ENCODE results near the gene SESN1. TPM values are rescaled to one million over a fixed set of nuclear protein-coding genes. Genes with fewer than 3 reads are reported as not detected.

SESN1 gene
- total RNA-seq, 1 donor from 2014 or later = 49.0 TPM

- no peak for TF ChIP-seq CTCF (IDR thresholded peaks at IDR 0.05)
- intact Hi-C loops (cut with DNase I) = no loop called here
- H3K27me3 ChIP-seq = no peaks in the 10 kb centered on the region
- no peak overlapping the region for H3K4me3 ChIP-seq
- H3K27ac ChIP-seq = no peak overlapping the region
- H3K4me1 ChIP-seq = peaks cover 0 to 3% of the 10 kb centered on the region in 2 donors
- H3K9me3 ChIP-seq = no peaks in the 10 kb centered on the region
- no peak for DNase-seq (ENCODE audit: low spot score in 2 of 2)
- no peaks in the 10 kb centered on the region for H3K36me3 ChIP-seq
These were observed 134.6 kb downstream of the SESN1 start for GRCh38 chr6:108959972-108960582.

- H3K4me1 ChIP-seq = peaks cover 0 to 3% of the 10 kb centered on the region in 2 donors
These were observed 135.5 kb downstream of the SESN1 start for GRCh38 chr6:108958900-108959770.

GRCh38 chr6:108957221-108957620 lies 137.4 kb downstream of the SESN1 start:
- H3K27ac ChIP-seq = no peak overlapping the region
- DNase-seq (ENCODE audit: low spot score in 2 of 2) = no peak
- H3K27me3 ChIP-seq = no peaks in the 10 kb centered on the region
- no peaks in the 10 kb centered on the region for H3K36me3 ChIP-seq
- peaks cover 0 to 3% of the 10 kb centered on the region in 2 donors for H3K4me1 ChIP-seq
- H3K4me3 ChIP-seq = no peak overlapping the region
- no peaks in the 10 kb centered on the region for H3K9me3 ChIP-seq
- TF ChIP-seq CTCF (IDR thresholded peaks at IDR 0.05) = no peak
- intact Hi-C loops (cut with DNase I) = no loop called here

More at GRCh38 chr6:108958900-108959770, 135.5 kb downstream of the SESN1 start:
- intact Hi-C loops (cut with DNase I) = no loop called here
- H3K27ac ChIP-seq = no peak overlapping the region
- DNase-seq (ENCODE audit: low spot score in 2 of 2) = no peak
- no peak for TF ChIP-seq CTCF (IDR thresholded peaks at IDR 0.05)
- H3K4me3 ChIP-seq = no peak overlapping the region
- no peaks in the 10 kb centered on the region for H3K9me3 ChIP-seq
- no peaks in the 10 kb centered on the region for H3K27me3 ChIP-seq
- H3K36me3 ChIP-seq = no peaks in the 10 kb centered on the region

GRCh38 chr6:108955329-108955949 lies 139.2 kb downstream of the SESN1 start:
- H3K4me1 ChIP-seq = no peaks in the 10 kb centered on the region
- H3K4me3 ChIP-seq = no peak overlapping the region
- intact Hi-C loops (cut with DNase I) = no loop called here
- no peaks in the 10 kb centered on the region for H3K36me3 ChIP-seq
- no peak overlapping the region for H3K27ac ChIP-seq
- H3K27me3 ChIP-seq = no peaks in the 10 kb centered on the region
- TF ChIP-seq CTCF (IDR thresholded peaks at IDR 0.05) = no peak
- DNase-seq (ENCODE audit: low spot score in 2 of 2) = no peak
- H3K9me3 ChIP-seq = no peaks in the 10 kb centered on the region

- Histone ChIP-seq H3K27ac (no peak overlapping the region), H3K36me3 (no peaks in the 10 kb centered on the region), H3K4me3 (no peak overlapping the region), H3K9me3 (no peaks in the 10 kb centered on the region), H3K4me1 (peaks cover 0 to 4% of the 10 kb centered on the region in 2 donors), H3K27me3 (no peaks in the 10 kb centered on the region)
- intact Hi-C loops (cut with DNase I) = no loop called here
- DNase-seq (ENCODE audit: low spot score in 2 of 2) = no peak
- TF ChIP-seq CTCF (IDR thresholded peaks at IDR 0.05) = no peak
These were observed 141.0 kb downstream of the SESN1 start for GRCh38 chr6:108953681-108954080.

Data from ascending aorta (tissue), 2 donors.